Eye (tissue), 1 donor: ENCODE results near the gene PRDM11.

Experiments
- DNase-seq: peaks from one replicate; pipeline ENCODE4 v3.0.0-alpha.2; 2015

The PRDM11 gene

DNA sequence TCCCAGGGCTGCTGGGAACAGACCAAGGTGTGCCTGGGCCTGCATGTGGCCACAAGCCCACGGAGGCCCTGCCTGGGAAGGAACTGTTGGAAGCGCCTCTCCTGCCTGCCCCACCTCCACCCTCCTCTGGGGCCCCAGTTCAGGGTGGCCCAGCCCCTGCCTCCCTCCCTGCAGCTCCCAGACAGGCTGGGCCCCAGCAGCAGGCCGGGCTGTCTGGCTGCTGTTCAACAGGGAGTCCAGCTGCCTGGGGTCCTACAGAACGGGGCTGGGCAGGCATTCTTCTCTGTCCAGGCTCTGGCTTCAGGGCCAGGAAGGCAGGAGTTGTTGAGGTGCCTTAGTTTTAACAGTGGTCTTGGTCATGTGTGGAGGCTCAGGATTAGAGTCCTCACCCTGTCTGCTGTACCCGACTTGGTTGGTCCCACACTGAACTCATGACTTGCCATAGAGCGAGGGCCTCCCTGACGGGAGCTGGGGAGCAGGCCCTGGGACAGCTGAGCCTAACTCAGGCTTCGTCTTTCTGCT is 11.8 kb downstream of the PRDM11 start:
- DNase-seq = peak; percentile 81

DNA sequence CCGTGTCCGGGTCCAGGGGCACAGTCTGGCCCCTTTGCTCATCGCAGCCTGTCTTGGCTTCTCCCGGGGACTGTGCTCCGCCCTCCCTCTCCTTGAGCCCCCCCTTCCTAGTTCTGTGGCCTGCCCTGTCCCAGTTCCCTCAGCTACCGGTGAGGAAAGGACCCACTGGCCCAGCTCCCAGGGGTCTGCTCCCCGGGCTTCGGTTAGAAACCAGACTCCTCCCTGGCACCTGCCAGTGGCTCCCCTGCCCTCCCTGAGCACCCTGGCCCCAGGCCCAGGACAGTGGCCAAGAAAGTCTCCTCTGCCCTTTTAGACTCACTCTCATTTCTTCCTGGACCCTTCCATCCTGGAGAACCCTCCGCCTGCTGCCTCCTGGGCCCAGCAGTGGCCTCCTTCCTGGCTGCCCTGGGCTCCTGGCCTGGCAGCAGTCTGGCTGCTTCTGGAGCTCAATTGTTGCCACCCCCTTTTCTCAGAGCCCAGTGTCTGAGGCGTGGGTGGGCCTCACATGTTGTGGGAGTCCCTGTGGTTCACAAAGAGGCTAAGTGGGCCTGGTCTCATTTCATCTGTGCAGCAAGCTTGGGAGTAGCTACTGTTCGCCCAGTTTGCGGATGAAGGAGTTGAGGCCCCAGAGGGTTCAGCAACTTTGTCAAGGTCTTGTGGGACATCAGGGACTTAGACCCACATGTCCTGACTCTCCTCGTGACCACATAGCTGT is 12.6 kb downstream of the PRDM11 start:
- no peak for DNase-seq

GRCh38 chr11:45159781-45160365 is 13.4 kb downstream of the PRDM11 start:
- no peak for DNase-seq

- DNase-seq = no peak
These were observed 15.0 kb downstream of the PRDM11 start for GRCh38 chr11:45161252-45162063.

- no peak for DNase-seq
These were observed 15.6 kb downstream of the PRDM11 start for GRCh38 chr11:45162064-45162375.

DNA sequence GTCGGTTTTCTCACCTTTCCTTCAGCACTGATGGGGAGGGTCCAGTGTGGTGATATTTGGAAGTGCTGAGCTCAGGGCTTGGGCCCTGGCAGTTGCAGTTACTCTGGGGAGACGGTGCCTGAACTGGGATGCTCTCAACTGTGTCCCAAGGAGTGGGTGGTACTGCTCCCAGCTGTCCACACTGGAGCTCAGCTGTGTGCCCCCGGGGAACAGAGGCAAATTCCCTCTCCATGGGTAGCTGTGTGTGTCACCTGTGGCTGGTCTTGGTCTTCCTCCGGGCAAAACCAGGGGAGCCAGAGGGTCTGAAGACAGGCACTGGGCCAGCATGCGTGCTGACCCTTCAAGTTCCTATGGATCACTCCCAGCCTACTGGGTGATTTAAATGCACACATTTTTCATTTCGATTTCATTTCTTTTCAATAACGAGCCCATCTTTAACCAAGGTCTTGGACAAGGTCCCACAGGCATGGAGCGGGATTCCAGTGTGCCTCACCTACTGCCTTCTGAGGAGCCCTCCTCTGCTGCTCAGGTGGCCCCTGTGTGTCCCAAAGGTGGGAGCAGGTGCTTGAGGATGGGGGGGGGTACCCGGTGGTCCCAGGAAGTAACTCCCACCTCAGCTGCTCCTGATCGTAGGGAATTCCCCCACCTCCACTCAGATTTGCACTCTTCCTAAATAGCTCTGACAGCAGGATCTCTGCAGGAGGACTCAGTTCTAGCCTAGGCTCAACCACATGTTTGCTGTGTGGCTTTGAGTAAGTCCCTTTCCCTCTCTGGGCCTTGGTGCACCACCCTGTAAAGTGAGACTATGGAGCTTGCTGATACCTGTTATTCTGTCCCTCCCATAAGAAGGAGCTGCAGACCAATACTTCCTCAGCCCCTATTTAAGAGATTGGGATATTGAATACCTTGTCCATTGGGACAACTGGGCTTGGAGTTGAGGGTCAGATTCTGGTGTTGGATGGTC is 16.8 kb downstream of the PRDM11 start:
- no peak for DNase-seq

DNA sequence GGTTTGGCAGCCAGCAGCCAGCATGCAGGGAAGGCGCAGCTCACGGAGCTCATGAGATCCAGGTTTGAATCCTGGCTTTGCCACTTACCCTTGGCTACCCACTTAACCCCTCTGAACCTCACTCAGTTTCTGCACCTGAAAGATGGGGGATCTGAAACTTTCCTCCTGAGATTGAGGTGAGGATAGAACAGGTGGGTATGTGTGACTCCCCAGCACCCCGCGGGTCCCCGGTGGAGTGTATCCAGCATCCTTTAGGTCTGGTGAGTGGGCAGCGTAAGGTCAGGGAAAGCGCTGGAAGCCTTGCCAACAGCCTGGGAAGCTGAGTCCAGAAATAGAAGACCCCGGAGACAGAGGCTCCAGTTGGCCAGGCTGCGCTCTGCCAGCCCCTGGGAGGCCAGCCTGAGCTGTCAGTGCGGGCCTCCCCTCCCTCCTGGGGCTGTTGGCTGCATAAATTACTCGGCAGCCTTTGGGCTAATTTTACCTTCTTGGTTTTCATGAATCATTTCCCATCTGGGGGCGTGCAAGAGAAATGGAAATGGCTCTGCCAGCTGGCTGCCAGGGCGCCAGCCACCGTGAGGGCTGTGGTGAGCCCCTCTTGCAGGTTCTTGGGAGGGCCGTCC is 17.6 kb downstream of the PRDM11 start:
- DNase-seq = no peak

- no peak for DNase-seq
These were observed 18.9 kb downstream of the PRDM11 start for GRCh38 chr11:45165386-45165785.

GRCh38 chr11:45165806-45166603 is 19.6 kb downstream of the PRDM11 start:
- DNase-seq = no peak

GRCh38 chr11:45166604-45166897 is 20.1 kb downstream of the PRDM11 start:
- DNase-seq = no peak

DNA sequence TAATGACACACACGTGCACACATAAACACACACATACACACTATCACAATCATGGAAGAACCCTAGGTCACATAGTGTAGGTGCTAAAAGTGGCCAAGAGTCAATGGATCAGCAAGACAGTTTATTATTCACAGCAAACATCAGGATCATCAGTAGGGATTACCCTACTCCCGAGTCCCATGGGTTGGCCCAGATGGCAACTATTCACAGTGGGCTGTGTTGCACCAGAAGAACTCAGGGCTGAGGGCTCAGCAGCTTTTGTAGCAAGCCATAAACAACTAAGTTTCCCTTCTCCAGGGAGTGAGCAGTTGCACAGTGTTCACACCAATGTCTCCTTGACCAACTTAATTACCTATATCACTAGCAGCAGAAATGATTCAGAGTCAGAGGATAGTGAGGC is 20.8 kb downstream of the PRDM11 start:
- DNase-seq = no peak

DNA sequence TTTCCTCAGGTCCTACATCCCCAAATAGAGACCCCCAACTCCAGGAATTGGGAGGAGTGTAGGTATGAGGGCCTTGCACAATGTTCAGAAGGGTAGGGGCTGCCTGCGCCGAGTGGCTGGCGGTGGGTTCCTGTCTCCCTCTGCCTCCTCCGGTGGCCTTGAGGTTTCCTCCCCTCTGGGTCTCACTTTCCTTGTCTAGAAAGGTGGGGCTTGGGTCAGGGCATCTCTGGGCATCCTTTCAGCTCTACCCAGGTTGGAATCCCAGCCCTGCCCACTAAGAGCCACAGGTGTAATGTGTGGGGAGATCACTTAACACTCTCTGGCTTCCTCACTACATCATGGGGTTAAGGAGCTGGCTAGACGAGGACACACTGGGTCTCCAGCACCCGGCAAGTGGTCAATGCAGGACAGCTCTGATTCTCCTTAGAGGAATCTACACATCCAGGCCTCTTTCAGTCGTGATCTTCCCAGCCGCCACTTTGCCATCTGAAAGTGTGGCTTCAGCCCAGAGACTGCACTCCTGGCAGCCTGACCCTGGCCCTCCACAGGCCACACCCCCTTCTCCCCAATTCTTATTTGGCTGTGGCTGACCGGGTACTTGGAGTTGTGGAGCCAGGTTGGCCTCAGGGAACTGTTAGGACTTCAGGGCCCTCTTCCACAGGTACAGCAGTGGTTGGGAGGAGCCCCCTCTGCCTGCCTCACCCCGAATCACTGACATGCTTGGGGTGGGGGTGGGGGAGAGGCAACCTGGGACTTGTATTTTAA is 22.1 kb downstream of the PRDM11 start:
- DNase-seq = no peak

GRCh38 chr11:45169310-45170072 is 23.1 kb downstream of the PRDM11 start:
- no peak for DNase-seq

- no peak for DNase-seq
These were observed 24.0 kb downstream of the PRDM11 start for GRCh38 chr11:45170484-45170883.

DNA sequence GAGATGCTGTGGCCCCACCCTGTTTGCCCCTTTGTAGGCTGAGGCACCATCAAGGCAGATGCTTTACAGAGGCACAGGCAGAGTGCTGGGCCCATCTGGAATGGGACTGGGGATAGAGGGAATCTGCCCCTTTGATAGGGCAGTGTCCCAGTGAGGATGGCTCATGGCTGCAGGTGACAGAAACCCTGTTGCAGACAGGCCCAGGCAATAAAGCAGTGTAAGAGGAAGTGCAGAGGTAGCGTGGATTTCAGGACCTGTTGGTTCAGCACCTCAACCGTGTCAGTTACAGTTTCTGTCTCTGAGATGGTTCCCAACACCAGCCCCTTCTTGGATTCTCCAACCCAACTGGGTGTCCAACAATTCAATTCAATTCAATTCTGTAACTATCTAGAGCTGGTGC is 25.1 kb downstream of the PRDM11 start:
- DNase-seq = no peak

- DNase-seq = no peak
These were observed 26.6 kb downstream of the PRDM11 start for GRCh38 chr11:45173064-45173463.

GRCh38 chr11:45174168-45174835 is 27.9 kb downstream of the PRDM11 start:
- DNase-seq = no peak

DNA sequence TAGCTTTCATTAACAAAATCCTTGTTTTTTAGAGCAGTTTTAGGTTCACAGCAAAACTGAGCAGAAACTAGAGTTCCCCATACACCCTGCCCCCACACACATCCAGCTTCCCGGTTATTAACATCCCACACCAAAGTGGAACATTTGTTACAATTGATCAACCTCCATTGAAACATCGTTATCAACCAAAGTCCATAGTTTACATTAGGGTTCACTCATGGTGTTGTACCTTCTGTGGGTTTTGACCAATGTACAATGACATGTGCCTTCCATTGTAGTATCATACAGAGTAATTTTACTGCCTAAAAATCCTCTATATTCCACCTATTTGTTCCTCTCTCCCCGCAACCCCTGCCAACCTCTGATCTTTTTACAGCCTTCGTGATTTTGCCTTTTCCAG is 28.5 kb downstream of the PRDM11 start:
- no peak for DNase-seq

GRCh38 chr11:45176996-45177395 is 30.6 kb downstream of the PRDM11 start:
- DNase-seq = no peak
